Measurements from ENCODE around the gene YAP1.

DNA sequence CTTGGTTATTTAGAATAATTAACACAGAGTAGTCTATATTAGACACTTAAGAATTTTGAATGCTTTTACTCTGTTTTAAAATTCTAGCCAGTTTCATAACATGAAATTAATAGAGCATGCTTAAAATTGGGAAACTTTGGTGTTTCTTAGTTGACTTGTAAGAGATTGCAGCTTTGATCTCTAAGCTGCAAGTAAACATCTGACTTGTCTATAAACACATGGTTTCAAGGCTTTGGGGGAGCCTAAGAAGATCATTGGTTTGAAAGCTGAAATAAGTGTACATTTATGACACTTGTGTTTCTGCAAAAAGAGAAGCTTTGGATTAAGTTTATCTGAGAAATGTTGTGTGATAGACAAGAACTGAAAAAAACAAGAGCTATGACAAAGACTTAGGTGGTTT, 37.8 kb downstream of the YAP1 start:
- TF ChIP-seq EZH2 (IDR thresholded peaks at IDR 0.05; ENCODE audit: low read length, missing control alignments) = no peak
- TF ChIP-seq, protein P1, sequence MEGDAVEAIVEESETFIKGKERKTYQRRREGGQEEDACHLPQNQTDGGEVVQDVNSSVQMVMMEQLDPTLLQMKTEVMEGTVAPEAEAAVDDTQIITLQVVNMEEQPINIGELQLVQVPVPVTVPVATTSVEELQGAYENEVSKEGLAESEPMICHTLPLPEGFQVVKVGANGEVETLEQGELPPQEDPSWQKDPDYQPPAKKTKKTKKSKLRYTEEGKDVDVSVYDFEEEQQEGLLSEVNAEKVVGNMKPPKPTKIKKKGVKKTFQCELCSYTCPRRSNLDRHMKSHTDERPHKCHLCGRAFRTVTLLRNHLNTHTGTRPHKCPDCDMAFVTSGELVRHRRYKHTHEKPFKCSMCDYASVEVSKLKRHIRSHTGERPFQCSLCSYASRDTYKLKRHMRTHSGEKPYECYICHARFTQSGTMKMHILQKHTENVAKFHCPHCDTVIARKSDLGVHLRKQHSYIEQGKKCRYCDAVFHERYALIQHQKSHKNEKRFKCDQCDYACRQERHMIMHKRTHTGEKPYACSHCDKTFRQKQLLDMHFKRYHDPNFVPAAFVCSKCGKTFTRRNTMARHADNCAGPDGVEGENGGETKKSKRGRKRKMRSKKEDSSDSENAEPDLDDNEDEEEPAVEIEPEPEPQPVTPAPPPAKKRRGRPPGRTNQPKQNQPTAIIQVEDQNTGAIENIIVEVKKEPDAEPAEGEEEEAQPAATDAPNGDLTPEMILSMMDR (conservative IDR thresholded peaks at IDR 0.05 in 1 of 2, IDR thresholded peaks at IDR 0.05 in 1 of 2; ENCODE audit: low read depth in 1 of 2, low read length in 2 of 2) = no peak
